Femur (tissue), 1 donor: ENCODE results near the gene GSE1.
A peak's percentile ranks its signal among the peaks of the same experiment; 100 is the strongest.

ENCODE experiments used
- DNase-seq: peaks from one replicate; pipeline ENCODE4 v3.0.0-alpha.2; 2017

Gene GSE1

DNA sequence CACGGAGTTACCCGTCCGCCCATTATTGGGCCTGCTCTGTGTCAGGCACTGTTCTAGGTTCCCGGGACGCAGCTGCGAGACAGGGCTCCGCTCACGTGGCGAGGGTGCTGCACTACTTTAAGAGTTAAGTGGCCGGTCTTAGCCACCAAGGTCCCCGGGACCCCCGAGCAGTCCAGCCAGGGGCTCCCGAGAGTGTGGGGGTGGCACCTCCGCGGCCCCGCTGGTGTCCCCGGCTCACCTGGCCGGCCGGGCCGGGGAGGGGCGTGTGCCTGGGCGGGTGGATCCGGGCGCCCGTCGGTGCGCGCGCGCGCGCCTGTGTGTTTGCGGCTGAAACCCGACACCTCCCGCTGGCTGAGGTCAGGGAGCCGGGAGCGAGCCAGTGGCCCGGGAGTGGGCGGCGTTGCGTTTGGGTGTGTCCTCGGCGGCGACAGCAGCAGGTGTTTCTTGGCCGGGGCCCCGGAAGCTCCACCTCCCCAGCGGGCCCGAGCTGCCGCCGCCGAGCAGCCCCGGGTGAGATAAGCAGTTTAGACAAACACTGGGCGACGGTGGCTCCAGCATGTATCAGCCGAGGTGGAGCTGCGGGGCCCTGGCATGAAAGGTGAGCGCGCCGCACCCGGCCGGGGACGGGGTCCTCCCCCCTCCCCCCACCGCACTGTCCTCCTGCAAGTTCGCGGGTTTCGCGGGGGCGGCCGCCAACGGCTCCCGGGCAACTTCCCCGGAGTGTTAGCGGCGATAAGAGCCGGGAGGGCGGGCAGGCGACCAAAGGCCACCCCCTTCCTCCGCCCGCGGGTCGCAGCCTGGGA, at the start of gene GSE1:
Gene GSE1, plus strand, starts transcription at position 522 of the 803 bp plus-strand sequence. Its CDS starts 70 bp downstream, at position 592.
- DNase-seq: peak; percentile 92

GRCh38 chr16:85563515-85564276, 49.4 kb upstream of the GSE1 start:
- DNase-seq: peak; percentile 82

DNA sequence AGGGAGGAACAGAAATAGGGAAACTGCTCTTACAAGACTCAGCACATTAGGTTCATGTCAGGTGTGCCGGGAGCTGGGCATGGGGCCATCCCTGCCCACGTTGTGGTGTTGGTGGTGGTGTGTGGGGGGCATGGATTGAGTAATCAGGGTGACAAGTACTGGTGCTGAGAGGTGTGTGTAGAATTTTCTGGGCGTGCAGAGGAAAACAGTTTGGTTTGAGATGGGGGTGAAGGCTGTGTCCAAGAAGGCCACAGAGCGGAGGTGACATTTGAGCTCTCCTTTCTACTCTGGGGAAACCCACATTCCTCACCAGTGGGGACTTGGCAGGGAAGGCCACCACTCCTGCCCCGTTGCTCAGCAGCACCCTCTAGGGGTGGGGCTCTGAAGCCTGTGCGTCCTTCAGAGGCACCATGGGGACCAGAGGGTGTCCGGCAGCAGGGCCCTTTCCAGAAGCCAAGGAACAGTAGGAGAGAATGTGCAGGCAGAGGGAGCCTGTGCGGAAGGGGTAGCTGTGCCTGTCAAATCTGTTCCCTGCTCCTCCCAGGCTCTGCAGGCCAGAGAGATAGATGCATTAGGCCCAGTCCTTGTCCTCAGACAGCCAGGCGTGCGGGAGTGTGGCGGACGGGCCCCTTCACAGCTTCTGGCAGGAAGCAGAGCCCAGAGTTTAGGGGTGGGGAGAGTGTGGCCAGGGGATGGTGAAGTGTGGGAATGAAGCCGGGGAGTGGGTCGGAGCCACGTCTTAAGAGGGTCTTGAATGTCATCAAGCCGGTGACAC, 48.7 kb upstream of the GSE1 start:
- no peak for DNase-seq

DNA sequence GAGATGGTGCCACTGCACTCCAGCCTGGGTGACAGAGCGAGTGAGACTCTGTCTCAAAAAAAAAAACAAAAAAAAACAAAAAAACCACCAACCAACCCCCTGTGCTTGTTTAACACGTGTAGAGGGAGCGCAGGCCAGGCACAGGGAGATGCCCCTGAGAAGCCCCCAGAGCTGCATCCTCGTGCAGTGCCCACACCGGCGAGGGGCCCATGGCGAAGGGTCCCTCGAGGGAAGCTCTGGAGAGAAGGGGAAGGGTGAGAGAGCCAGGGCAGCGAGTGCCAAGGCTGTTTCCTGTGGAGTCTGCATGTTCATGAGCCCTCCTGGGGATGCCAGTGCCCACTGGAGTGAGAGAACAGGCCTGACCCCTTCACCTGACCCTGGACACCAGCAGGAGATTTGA, 47.8 kb upstream of the GSE1 start:
- DNase-seq: no peak

- DNase-seq: no peak
Measured at GRCh38 chr16:85565801-85566526, 47.2 kb upstream of the GSE1 start.

GRCh38 chr16:85566561-85567100, 46.5 kb upstream of the GSE1 start:
- DNase-seq: no peak

DNA sequence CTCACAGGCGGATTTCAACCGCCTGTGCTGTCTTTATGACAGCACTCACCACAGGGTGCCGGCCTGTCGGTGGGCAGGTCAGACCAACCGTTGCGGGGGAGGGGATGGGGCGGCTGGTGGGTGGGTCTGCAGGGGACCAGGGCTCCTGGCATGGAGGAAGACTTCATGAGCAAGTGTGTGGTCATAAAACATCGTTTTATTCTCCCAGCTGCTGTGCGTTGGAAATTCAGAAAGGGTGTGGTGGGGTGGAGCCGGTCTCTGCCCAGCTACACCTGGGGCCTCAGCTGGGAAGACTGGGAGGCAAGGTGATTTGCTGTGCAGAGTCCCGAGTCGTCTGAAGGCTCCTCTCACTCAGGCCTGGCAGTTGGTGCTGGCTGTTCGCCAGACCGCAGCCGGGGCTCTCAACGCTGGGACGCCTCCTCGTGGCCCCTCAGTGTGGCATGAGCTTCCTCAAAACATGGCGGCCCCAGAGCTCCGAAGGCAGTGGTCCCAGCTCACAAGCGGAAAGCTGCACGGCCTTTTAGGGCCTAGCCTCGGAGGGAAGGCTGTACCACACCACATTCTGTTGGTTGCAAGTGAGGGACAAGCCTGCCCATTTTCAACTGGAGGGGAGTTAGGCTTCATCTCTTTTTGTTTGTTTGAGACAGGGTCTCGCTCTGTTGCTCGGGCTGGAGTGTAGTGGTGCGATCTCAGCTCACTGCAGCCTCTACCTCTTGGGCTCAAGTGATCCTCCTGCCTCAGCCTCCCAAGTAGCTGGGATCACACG, 45.8 kb upstream of the GSE1 start:
- DNase-seq: no peak

GRCh38 chr16:85567935-85568334, 45.2 kb upstream of the GSE1 start:
- DNase-seq: no peak

DNA sequence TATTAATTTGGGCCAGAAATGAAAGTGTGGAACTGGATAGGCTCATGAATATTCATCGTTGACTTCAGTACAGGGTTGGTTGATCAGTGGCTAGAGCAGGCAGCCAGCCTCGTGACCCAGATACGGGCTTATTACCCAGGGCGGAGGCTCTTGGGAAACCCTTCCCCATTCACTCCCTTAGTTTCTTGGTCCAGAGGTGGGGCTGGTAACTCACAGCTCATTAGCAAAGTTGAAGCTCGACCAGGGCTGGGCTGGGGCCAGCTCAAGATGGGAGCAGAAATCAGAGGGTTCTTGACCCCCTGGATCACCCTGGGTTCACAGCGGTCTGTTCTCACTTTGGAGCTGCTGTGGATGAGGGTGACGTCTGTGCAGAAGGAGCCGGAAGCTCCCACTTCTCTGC, 44.6 kb upstream of the GSE1 start:
- no peak for DNase-seq

DNA sequence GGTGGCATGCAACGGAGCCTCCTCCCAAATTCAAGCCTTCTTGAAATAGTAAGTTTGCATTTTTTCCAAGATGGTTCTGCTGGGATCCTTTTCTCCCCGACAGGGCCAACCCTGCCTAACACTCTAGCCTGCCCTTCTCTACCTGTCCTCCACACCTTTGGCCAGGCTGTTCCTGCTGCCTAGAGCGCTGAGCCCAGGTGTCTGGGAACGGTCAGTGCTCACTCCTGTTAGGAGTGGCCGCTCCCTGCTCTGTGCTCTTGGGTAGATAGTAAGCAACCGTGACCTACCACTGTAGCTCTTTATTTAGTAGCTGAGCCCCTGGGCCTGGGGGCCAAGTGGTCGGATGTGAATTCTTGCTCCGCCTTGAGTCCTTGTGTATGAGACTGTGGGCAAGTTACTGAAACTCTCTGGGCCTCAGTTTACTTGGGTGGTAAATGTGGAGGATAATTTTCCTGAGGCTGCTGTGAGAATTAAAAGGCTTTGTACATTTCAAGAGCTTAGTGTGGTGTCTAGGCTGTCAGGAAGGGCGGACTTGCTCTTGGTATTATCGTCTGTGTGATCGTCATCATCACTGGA, 44.0 kb upstream of the GSE1 start:
- no peak for DNase-seq

DNA sequence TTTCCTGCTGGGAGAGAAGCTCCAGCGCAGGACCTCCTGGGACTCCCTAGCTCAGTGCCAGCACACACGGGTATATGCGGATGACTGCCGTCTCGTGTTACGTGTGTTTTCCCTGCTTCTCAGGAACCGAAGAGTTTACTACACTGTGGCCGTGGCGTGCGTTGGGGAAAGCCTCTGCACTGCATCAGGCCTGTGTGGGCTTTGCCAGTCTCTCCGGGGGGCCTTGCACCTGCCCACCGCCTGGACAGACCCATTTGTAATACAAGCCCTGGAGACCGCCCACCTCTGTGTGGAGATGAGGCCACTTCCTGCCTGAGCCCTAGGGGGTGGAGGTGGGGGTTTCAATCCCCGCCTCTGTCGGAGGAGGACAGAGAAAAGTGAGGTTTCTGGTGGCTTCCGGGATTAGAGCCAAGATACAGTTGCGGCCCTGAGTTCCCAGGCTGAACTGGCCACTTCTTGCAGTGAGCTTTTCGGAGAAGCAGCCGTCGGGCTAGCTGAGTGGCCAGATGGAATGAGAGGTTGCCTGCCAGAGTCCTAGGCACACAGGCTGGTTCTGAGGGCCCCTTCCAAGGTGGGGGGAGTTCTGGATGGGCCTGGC, 43.4 kb upstream of the GSE1 start:
- DNase-seq: peak; percentile 70

- no peak for DNase-seq
Measured at GRCh38 chr16:85570213-85570734, 42.8 kb upstream of the GSE1 start.

DNA sequence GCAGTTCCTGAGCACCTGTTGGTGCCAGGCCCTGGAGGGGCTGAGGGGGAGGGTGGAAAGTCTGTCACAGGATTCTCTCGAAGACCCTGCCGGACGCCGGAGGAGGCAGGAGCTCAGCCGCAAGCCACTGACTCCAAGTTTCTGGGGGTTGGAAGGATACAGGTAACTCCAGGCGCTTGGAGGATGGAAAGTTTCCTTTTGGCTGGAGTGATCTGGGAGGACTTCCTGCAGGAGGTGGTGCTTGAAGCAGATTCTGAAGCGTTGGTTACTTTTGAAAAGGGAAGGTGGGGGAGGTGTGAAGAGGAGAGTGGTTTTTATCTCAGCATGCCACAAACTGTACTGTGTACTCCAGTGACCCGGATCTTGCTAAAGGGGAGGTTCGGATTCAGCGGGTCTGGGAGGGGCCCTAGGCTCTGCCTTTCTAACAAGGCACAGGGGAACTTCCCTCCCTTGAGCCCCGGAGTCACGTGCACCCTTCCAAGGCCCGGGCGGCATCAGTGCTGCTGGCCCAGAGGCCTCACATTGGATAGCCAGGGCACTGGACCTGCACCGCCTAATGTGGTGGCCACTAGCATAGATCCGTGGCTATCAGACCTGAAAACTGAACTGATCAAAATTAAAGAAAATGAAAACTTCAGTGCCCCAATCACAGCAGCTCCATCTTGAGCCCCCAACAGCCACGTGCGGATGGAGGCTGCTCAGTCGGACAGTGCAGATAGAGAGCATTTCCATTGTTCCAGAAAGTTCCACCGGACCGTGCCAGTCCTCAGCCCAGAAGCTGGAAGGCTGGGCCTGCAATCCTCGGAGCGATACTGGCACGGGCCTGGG, 42.2 kb upstream of the GSE1 start:
- no peak for DNase-seq

- DNase-seq: no peak
Measured at GRCh38 chr16:85571563-85571812, 41.6 kb upstream of the GSE1 start.

DNA sequence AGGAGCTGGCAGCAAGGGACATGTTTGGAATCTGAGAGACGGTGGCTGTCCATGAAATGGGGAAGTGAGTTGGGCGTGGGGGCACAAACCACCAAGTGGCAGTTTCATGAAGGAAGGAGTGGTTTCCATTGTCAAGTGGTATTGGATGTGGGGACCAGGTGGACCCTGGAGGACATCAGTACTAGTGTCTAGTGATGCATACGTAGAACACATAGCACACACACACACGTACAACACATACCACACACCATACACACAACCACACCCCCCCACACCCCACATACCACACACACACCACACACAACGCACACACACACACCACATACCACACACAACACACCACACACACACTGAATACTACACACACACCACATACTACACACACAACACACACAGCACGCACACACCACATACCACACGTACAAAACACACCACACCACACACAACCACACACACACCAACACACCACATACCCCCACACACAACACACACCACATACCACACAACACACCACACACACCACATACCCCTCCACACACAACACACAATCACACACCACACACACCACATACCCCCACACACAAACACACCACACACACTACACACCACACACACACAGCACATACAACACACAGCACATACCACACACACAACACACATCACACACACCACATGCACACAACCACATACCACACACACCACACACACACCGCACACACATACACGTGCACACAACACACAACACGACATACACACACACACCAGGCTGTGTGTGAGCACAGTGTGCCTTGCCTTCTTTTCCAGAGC, 41.1 kb upstream of the GSE1 start:
- no peak for DNase-seq

- DNase-seq: no peak
Measured at GRCh38 chr16:85573045-85573695, 40.0 kb upstream of the GSE1 start.

GRCh38 chr16:85573696-85574641, 39.2 kb upstream of the GSE1 start:
- DNase-seq: peak; percentile 92
